Measurements from ENCODE around the gene CLTRN.
"Not testable (repeated sequence)": the region's sequence is repeated elsewhere in the genome, so short reads cannot be mapped to it uniquely, and the experiment has no call there.

CLTRN gene

GRCh38 chrX:15664487-15665444 lies at the start of gene CLTRN:
CLTRN (minus strand) TSS chrX:15664805; CDS start chrX:15664775, 30 bp downstream.
- H3K4me1 ChIP-seq (ENCODE audit: low read length), result no peaks in the 10 kb centered on the region
- no peak within 1 kb of the TSS for H3K27ac ChIP-seq (ENCODE audit: low read length)
- H3K4me2 ChIP-seq (ENCODE audit: low read length), result no peak within 1 kb of the TSS
- H3K27me3 ChIP-seq (ENCODE audit: low read depth, low read length), result no peaks in the 10 kb centered on the region
- H3K36me3 ChIP-seq (replicated peaks; ENCODE audit: low read depth, low read length), result no peaks in the 10 kb centered on the region
- no peak for TF ChIP-seq EZH2phosphoT487 (IDR thresholded peaks at IDR 0.05; ENCODE audit: low read depth)
- TF ChIP-seq CTCF (IDR thresholded peaks at IDR 0.05; ENCODE audit: low read depth, low read length), result no peak
- no peak within 1 kb of the TSS for H3K9ac ChIP-seq (ENCODE audit: low read length)
- no peaks in the 10 kb centered on the region for H3K9me3 ChIP-seq (ENCODE audit: insufficient read depth, low read length)
- no peaks in the 10 kb centered on the region for H4K20me1 ChIP-seq (ENCODE audit: insufficient read depth, low read length)
- H2AFZ ChIP-seq (ENCODE audit: low read depth, low read length), result no peak within 1 kb of the TSS
- H3K79me2 ChIP-seq (ENCODE audit: low read length), result no peaks in the 10 kb centered on the region
- H3K4me3 ChIP-seq (ENCODE audit: low read length), result no peak within 1 kb of the TSS

GRCh38 chrX:15704273-15704672 lies 39.7 kb upstream of the CLTRN start:
- not testable (repeated sequence) for H4K20me1 ChIP-seq (ENCODE audit: insufficient read depth, low read length); H3K36me3 ChIP-seq (replicated peaks; ENCODE audit: low read depth, low read length); H2AFZ ChIP-seq (ENCODE audit: low read depth, low read length); H3K27ac ChIP-seq (ENCODE audit: low read length); H3K27me3 ChIP-seq (ENCODE audit: low read depth, low read length); H3K4me2 ChIP-seq (ENCODE audit: low read length); H3K79me2 ChIP-seq (ENCODE audit: low read length); H3K4me1 ChIP-seq (ENCODE audit: low read length); H3K4me3 ChIP-seq (ENCODE audit: low read length); H3K9me3 ChIP-seq (ENCODE audit: insufficient read depth, low read length); H3K9ac ChIP-seq (ENCODE audit: low read length)

GRCh38 chrX:15703809-15704208 lies 39.2 kb upstream of the CLTRN start:
- H4K20me1 ChIP-seq (ENCODE audit: insufficient read depth, low read length), result not testable (repeated sequence)

GRCh38 chrX:15702488-15703371 lies 38.1 kb upstream of the CLTRN start:
- no peaks in the 10 kb centered on the region for H3K4me1 ChIP-seq (ENCODE audit: low read length)
- no peak overlapping the region for H3K4me3 ChIP-seq (ENCODE audit: low read length)
- no peaks in the 10 kb centered on the region for H3K79me2 ChIP-seq (ENCODE audit: low read length)
- H3K9me3 ChIP-seq (ENCODE audit: insufficient read depth, low read length), result no peaks in the 10 kb centered on the region
- no peaks in the 10 kb centered on the region for H3K27me3 ChIP-seq (ENCODE audit: low read depth, low read length)
- TF ChIP-seq EZH2phosphoT487 (IDR thresholded peaks at IDR 0.05; ENCODE audit: low read depth) (no peak), CTCF (IDR thresholded peaks at IDR 0.05; ENCODE audit: low read depth, low read length) (no peak)
- no peak overlapping the region for H2AFZ ChIP-seq (ENCODE audit: low read depth, low read length)
- no peaks in the 10 kb centered on the region for H4K20me1 ChIP-seq (ENCODE audit: insufficient read depth, low read length)
- H3K9ac ChIP-seq (ENCODE audit: low read length), result no peak overlapping the region
- no peaks in the 10 kb centered on the region for H3K36me3 ChIP-seq (replicated peaks; ENCODE audit: low read depth, low read length)
- no peak overlapping the region for H3K27ac ChIP-seq (ENCODE audit: low read length)
- no peak overlapping the region for H3K4me2 ChIP-seq (ENCODE audit: low read length)

More at GRCh38 chrX:15703809-15704208, 39.2 kb upstream of the CLTRN start:
- not testable (repeated sequence) for H3K4me2 ChIP-seq (ENCODE audit: low read length); H3K4me3 ChIP-seq (ENCODE audit: low read length); H2AFZ ChIP-seq (ENCODE audit: low read depth, low read length); H3K4me1 ChIP-seq (ENCODE audit: low read length); H3K9me3 ChIP-seq (ENCODE audit: insufficient read depth, low read length); H3K27ac ChIP-seq (ENCODE audit: low read length); H3K9ac ChIP-seq (ENCODE audit: low read length); H3K36me3 ChIP-seq (replicated peaks; ENCODE audit: low read depth, low read length); H3K27me3 ChIP-seq (ENCODE audit: low read depth, low read length); H3K79me2 ChIP-seq (ENCODE audit: low read length)
